Neutrophil (primary cell): Measurements from ENCODE around the gene ARHGEF4.
A peak's percentile ranks its signal among the peaks of the same experiment; 100 is the strongest.

ENCODE experiments used
- H3K27ac ChIP-seq: fragments of 200-600 bp; sonication (generic); 2 replicates; pipeline ENCODE4 v1.5.1; 2016; ENCODE audit warnings: mild to moderate bottlenecking, moderate library complexity
- H3K27me3 ChIP-seq: fragments of 200-600 bp; sonication (generic); 2 replicates; pipeline ENCODE4 v1.6.0; 2016; ENCODE audit warnings: mild to moderate bottlenecking
- H3K36me3 ChIP-seq: fragments of 200-600 bp; sonication (generic); 2 replicates; pipeline ENCODE4 v1.5.1; 2017
- H3K4me1 ChIP-seq, 2 experiments: fragments of 200-600 bp in 1 of 2; sonication (generic) in 1 of 2; 1 replicate in 1 of 2; 2 replicates in 1 of 2; pipeline versions ENCODE4 v1.5.1 to v1.6.1; 2013 to 2016; ENCODE audit warnings: low read depth in 1 of 2, low read length in 1 of 2, mild to moderate bottlenecking in 1 of 2, moderate library complexity in 1 of 2; ENCODE audit not compliant: control insufficient read depth in 1 of 2, insufficient read depth in 1 of 2
- H3K4me3 ChIP-seq, 2 experiments: fragments of 200-600 bp in 1 of 2; sonication (generic) in 1 of 2; 1 replicate in 1 of 2; 2 replicates in 1 of 2; pipeline ENCODE4 v1.5.1; 2013 to 2016; ENCODE audit warnings: low read depth in 1 of 2, low read length in 1 of 2, mild to moderate bottlenecking in 1 of 2, moderate library complexity in 1 of 2
- H3K9me3 ChIP-seq: fragments of 200-600 bp; sonication (generic); 2 replicates; pipeline ENCODE4 v1.5.1; 2016
- TF ChIP-seq, protein P1 (sequence below): fragments of 200-600 bp; sonication (generic); IDR thresholded peaks from 2 replicates; pipeline ENCODE4 v1.5.1; 2016; ENCODE audit warnings: antibody characterized with exemption

The ARHGEF4 gene

DNA sequence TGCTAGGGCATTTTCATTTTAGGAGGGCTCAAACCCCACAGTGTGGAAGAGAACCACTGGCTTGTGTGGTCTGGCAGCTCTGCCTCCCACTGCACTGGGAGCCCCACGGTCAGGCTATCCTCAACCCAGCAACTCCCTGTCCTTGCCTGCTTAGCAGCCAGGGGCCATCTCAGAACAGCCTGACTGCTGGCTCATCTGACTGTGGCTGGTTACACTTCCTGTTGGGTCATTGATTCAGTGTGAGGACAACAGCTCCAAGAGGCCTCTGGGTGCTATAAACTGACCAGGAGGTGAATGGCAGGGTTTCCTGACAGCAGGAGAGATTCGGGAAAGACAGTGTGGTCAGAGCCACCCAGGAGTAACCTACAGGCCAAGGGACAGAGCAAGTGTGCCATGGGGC lies 41.3 kb upstream of the ARHGEF4 start:
- no peak overlapping the region for H3K27ac ChIP-seq
- no peaks in the 10 kb centered on the region for H3K9me3 ChIP-seq
- peaks cover 61% of the 10 kb centered on the region for H3K27me3 ChIP-seq
- no peak overlapping the region for H3K4me3 ChIP-seq
- TF ChIP-seq, protein P1, sequence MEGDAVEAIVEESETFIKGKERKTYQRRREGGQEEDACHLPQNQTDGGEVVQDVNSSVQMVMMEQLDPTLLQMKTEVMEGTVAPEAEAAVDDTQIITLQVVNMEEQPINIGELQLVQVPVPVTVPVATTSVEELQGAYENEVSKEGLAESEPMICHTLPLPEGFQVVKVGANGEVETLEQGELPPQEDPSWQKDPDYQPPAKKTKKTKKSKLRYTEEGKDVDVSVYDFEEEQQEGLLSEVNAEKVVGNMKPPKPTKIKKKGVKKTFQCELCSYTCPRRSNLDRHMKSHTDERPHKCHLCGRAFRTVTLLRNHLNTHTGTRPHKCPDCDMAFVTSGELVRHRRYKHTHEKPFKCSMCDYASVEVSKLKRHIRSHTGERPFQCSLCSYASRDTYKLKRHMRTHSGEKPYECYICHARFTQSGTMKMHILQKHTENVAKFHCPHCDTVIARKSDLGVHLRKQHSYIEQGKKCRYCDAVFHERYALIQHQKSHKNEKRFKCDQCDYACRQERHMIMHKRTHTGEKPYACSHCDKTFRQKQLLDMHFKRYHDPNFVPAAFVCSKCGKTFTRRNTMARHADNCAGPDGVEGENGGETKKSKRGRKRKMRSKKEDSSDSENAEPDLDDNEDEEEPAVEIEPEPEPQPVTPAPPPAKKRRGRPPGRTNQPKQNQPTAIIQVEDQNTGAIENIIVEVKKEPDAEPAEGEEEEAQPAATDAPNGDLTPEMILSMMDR = no peak
- no peaks in the 10 kb centered on the region for H3K36me3 ChIP-seq
- H3K4me1 ChIP-seq = peaks cover 10 to 13% of the 10 kb centered on the region in 2 experiments

DNA sequence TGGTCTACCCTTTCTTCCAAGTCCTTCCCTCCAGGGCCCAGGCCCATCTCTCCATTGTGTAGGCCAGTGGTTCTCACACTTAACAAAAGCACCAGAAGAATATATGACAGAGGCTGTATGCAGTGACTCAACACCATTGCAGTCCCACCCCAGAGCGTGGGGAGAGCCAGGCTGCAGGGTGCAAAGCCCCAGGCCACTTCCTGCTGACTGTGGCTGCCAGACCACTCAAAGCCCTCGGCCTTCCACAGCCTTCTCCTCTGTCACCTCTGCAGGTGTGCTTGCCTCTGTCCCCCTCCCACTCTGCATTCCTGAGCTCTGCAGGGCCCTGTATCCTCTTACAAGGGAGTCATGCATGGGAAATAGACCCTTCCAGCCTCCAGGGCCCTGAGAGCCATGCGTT lies 40.4 kb upstream of the ARHGEF4 start:
- peaks cover 10 to 13% of the 10 kb centered on the region in 2 experiments for H3K4me1 ChIP-seq
- TF ChIP-seq, protein P1 = no peak
- H3K4me3 ChIP-seq = no peak overlapping the region
- no peaks in the 10 kb centered on the region for H3K9me3 ChIP-seq
- H3K27ac ChIP-seq = no peak overlapping the region
- H3K36me3 ChIP-seq = no peaks in the 10 kb centered on the region
- peaks cover 67% of the 10 kb centered on the region for H3K27me3 ChIP-seq

DNA sequence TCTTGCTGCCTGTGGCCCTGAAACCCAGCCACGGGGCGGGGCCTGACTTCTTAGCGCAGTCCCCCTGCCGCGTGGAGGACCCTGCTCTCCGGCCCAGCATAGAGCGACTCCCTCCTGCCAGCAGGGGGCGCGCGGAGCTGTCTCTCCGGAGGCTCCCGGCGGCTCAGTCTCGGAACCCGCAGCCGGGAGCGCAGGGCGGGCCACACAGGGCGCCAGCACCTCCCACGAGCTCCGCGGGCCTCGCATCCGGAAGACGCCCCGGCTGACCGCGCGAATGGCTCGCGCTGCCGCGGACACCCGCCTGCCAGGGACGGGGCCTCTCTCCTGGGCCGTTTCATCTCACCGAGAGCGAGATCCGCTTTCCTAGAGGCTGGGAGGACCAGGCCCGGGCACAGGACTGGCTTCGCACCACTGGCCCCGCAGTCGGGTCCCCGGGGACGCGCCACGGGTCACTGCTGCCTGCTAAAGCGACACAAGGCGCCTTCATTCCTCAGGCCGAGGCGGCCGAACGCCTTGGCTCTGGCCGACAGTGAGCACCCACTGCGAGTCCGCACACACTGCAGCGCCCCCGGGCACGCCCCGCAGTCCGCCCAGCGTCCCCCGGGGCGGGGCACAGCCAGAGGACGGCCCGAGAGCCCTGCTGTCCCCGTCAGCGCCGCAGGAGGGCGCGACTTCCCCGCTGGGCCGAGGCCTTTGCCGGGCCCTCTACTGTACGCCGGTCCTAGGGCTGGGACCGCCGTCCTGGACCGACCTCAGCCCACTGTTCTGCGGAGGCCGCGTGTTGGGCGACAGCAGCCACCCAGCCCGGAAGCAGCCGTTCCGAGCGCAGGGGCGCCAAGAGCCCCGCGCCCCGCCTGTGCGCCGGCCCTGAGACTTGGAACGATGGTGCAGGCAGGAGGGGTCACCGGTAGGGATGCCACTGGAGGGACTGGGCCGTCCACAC lies 39.0 kb upstream of the ARHGEF4 start:
- Histone ChIP-seq H3K36me3 (no peaks in the 10 kb centered on the region), H3K4me1 (peaks cover 10 to 13% of the 10 kb centered on the region in 2 experiments), H3K4me3 (peak overlapping the region; percentile 60 to 74), H3K27ac (peak overlapping the region; percentile 58), H3K9me3 (no peaks in the 10 kb centered on the region), H3K27me3 (peaks cover 53% of the 10 kb centered on the region)
- TF ChIP-seq, protein P1 = peak; percentile 53

DNA sequence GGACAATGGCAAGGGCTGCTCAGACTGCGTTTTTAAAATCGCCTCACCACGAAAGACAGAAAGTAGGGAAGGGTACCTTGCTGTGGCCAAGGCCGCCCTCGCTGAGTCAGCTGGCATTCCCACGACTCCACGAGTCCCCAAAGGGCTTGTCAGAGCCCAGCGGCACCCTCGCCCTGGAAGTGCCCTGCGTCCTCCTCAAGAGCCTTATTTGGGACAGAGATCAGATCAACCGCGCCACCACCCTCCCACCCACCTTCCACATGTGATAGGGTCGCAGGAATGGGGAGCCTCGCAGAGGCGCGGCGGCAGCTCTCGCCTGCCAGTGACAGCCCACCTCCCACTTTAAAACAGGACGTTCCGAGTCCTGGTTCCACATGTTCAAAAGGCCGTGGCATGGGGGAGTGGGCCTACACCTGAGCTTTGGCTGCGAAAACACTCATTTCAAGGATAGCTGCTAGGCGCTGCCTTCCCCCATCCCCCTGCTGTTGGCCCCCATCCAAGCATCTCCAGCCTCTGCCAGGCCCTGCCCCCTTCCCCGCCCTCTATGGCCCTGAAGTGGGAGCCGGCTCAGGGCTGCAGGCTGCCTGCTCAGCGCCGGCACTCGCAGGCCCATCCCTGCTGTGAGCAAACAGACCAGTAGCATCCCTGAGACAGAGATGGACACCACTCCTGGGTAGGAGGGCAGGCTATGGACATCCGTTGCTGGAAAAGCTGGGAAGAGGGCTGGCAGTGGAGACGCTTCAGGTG lies 38.1 kb upstream of the ARHGEF4 start:
- Histone ChIP-seq H3K9me3 (no peaks in the 10 kb centered on the region), H3K36me3 (no peaks in the 10 kb centered on the region), H3K27ac (no peak overlapping the region), H3K27me3 (peaks cover 44% of the 10 kb centered on the region), H3K4me3 (peak overlapping the region; percentile 60 to 74), H3K4me1 (peaks cover 10 to 13% of the 10 kb centered on the region in 2 experiments)
- TF ChIP-seq, protein P1 = no peak

DNA sequence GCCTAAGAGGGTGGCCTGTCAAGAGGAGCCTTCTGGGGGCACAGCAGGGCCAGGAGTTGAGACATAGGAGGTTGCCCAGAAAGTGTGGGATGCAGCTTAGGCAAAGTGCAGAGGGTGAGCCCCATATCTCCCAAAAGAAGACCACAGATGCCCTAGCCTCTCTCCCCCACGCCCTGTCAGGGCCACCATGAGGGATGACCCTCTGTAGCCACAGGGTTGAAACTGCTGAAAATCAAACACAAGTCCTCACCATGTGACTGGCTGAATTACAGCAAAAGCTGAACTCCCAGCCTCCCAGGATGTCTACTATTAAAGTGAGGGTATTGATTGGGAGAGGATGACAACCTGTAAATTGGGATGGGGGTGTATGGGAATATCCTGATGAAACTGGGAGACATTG lies 37.4 kb upstream of the ARHGEF4 start:
- Histone ChIP-seq H3K9me3 (no peaks in the 10 kb centered on the region), H3K27ac (no peak overlapping the region), H3K4me1 (peaks cover 10 to 13% of the 10 kb centered on the region in 2 experiments), H3K27me3 (peaks cover 41% of the 10 kb centered on the region), H3K36me3 (no peaks in the 10 kb centered on the region), H3K4me3 (no peak overlapping the region)
- TF ChIP-seq, protein P1 = no peak
